Measurements from ENCODE around the gene FLYWCH2. TPM values are rescaled to one million over a fixed set of nuclear protein-coding genes. Genes with fewer than 3 reads are reported as not detected.

The FLYWCH2 gene, protein sequence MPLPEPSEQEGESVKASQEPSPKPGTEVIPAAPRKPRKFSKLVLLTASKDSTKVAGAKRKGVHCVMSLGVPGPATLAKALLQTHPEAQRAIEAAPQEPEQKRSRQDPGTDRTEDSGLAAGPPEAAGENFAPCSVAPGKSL
- 9.0 TPM for polyA plus RNA-seq (2013, experiment 1 of 2)
- 12.6 TPM for polyA plus RNA-seq (2013, experiment 2 of 2)

DNA sequence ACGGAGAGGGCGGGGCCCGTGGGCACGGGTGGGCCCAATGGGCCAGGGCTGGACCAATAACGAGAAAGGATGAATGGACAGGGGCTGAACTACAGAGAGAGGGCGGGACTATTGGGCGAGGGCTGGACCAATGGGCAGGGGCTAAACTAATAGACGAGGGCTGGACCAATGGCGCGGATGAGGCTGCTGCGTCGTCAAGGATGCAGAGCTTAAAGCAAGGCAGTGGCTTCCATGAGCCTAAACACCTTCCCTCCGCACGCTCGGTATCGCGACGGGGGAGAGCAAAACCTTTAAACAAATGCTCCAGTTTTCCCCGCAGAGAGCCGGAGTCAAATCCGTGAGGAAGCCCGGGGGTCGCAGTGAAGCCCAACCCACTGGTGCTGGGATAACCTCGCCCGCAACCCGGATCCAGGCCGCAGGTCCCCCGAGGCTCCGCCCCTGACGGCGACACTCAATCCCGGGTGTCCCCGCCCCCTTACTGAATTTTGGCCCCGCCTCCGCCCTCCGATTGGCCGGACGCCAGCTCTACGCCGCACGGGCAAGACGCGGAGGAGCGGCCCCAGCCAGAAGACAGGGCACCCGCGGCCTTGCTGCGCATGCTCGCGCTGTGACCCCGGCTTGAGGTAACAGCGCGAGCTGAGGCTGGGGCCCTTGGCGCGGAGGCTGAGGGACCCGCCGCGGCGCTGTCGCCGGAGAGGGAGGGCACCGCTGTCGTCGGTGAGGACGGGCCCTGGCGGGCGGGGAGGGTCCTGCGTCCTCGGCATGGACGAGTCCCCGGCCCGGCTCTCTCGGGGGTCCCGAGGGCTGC lies at the start of gene FLYWCH2:
Gene FLYWCH2 (plus strand): TSS at position 566 of the 808 bp plus-strand sequence. CDS start 13,235 bp downstream, outside the sequence.
- peak within 1 kb of the TSS; percentile 71 for H3K9ac ChIP-seq (ENCODE audit: low read depth, low read length)
- peak within 1 kb of the TSS; percentile 72 for H3K4me3 ChIP-seq (ENCODE audit: low read length)
- H3K4me1 ChIP-seq (ENCODE audit: insufficient read depth, low read length) = no peaks in the 10 kb centered on the region
- peaks cover 10% of the 10 kb centered on the region for H3K9me3 ChIP-seq (ENCODE audit: insufficient read depth, low read depth, low read length)
- H3K27ac ChIP-seq (ENCODE audit: low read depth, low read length) = peak within 1 kb of the TSS; percentile 46; the same call in 1 of the 2 replicates
- H3K27me3 ChIP-seq (ENCODE audit: insufficient read depth, low read length) = peaks cover 2% of the 10 kb centered on the region; the same call in 1 of the 2 replicates
- under 1% methylated on average over 73 of the region's 73 CpGs for WGBS
- H3K36me3 ChIP-seq (ENCODE audit: insufficient read depth, low read length) = no peaks in the 10 kb centered on the region

DNA sequence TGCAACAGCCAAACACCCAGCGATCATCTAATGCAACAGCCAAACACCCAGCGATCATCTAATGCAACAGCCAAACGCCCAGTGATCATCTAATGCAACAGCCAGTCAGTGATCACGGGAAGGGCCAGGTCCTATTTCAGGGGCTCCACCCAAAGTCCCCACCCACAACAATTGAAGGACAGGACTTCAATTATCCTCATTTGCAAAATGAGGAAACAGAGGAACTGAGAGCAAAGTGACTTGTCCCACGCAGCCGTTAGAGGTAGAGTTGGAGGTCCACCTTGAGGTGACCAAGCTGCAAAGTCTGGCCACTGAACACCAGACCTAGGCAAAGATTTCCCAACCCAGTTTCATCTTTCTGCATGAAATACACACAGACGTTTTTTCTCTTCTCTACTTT lies 49.2 kb upstream of the FLYWCH2 start:
- Histone ChIP-seq H3K9ac (ENCODE audit: low read depth, low read length) (no peak overlapping the region), H3K36me3 (ENCODE audit: insufficient read depth, low read length) (no peaks in the 10 kb centered on the region), H3K27ac (ENCODE audit: low read depth, low read length) (no peak overlapping the region), H3K4me3 (ENCODE audit: low read length) (no peak overlapping the region), H3K27me3 (ENCODE audit: insufficient read depth, low read length) (no peaks in the 10 kb centered on the region), H3K4me1 (ENCODE audit: insufficient read depth, low read length) (peaks cover 9% of the 10 kb centered on the region; the same call in 1 of the 2 replicates), H3K9me3 (ENCODE audit: insufficient read depth, low read depth, low read length) (no peaks in the 10 kb centered on the region)
- WGBS = 86% methylated on average over 6 of the region's 7 CpGs

DNA sequence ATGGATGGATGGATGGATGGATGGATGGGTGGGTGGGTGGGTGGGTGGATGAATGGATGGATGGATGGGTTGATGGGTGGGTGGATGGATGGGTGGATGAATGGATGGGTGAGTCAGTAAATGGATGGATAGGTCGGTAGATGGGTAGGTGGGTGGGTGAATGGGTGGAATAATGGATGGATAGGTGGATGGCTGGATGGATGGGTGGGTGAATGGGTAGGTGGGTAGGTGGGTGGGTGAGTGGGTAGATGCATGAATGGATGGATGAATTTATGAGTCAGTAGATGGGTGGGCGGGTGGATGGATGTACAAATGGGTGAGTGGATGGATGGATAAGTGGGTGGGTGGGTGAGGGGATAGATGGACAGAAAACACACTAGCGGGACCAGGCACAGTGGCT lies 48.0 kb upstream of the FLYWCH2 start:
- H3K9ac ChIP-seq (ENCODE audit: low read depth, low read length) = no peak overlapping the region
- no peaks in the 10 kb centered on the region for H3K27me3 ChIP-seq (ENCODE audit: insufficient read depth, low read length)
- no peaks in the 10 kb centered on the region for H3K36me3 ChIP-seq (ENCODE audit: insufficient read depth, low read length)
- H3K27ac ChIP-seq (ENCODE audit: low read depth, low read length) = no peak overlapping the region; the same call in 1 of the 2 replicates
- no peak overlapping the region for H3K4me3 ChIP-seq (ENCODE audit: low read length)
- no peaks in the 10 kb centered on the region for H3K9me3 ChIP-seq (ENCODE audit: insufficient read depth, low read depth, low read length)
- peaks cover 9% of the 10 kb centered on the region; the same call in 1 of the 2 replicates for H3K4me1 ChIP-seq (ENCODE audit: insufficient read depth, low read length)
- 90% methylated on average over 3 of the region's 3 CpGs for WGBS

DNA sequence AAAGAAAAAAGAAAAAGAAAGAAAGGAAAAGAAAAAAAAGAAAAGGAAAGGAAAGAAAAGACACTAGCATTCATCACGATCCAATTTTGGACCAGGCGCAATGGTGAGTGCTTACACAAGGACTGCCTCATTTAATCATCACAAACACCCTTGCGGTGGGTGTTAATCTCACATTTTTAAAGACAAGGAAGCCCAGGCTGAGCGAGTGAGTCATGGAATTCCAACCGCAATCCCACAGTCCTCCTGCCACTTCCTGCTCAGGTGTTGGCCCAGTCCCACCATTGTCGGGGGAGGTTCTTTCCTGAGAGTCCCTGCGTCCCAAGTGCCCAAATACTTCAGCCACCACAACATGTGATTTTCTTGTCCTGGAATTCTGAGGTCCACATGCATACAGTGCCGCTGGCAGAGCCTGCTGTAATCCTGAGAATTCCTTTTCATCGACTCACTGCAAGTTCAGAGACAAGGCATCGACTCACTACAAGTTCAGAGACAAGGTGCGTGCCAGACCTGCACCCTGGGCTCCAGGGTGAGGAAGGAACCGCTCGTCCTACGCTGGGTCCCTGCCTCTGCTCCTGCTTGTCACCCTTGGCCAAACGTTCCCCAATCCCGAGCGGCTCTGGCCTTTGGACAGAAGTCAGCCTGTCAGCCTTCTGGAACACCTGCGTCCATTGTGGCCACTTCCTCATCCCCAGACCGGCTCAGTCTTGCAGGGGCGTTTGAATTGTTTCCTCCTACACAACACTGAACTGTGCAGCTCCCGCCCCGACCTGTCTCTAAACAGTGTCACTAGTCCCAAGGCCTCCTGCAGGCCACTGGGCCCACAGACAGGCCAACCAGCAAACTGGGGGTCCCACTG lies 47.1 kb upstream of the FLYWCH2 start:
- Histone ChIP-seq H3K4me1 (ENCODE audit: insufficient read depth, low read length) (peaks cover 9% of the 10 kb centered on the region; the same call in 1 of the 2 replicates), H3K36me3 (ENCODE audit: insufficient read depth, low read length) (no peaks in the 10 kb centered on the region), H3K27ac (ENCODE audit: low read depth, low read length) (peak overlapping the region; percentile 65), H3K27me3 (ENCODE audit: insufficient read depth, low read length) (no peaks in the 10 kb centered on the region), H3K9ac (ENCODE audit: low read depth, low read length) (0 out of 2 replicates have a peak overlapping the region, but pooled peaks have one; percentile 15), H3K4me3 (ENCODE audit: low read length) (no peak overlapping the region), H3K9me3 (ENCODE audit: insufficient read depth, low read depth, low read length) (no peaks in the 10 kb centered on the region)
- 56% methylated on average over 22 of the region's 22 CpGs for WGBS

DNA sequence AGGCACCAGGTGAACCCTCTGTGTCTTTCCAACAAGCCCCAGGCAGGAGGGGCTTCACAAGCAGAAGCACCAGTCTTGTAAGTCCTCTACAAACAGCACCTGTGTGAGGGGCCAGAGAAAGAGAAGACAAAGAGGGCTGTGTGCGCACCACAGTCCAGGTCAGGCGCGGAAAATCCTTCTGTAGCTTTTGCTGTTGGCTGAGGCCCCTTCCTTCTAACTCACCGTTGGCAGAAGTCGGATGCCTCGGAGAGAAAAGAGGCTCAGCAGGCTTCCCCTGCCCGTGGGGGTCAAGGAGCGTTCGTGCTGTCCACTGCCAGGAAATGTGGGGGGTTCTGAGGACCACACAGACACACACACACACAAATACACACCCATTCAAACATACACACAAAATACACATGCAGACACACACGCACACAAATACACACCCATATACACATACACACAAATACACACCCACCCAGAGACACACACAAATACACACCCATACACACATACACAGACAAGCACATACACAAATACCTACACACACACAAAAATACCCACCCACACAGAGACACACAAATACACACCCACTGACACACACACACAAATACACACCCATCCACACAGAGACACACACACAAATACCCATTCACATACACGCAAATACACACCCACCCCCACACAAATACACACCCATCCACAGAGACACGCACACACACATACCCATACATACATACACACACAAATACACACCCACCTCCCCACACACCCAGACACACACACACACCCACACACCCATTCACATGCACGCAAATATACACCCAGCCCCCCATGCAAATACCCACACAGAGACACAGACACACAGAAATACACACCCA lies 46.1 kb upstream of the FLYWCH2 start:
- Histone ChIP-seq H3K9ac (ENCODE audit: low read depth, low read length) (no peak overlapping the region), H3K4me3 (ENCODE audit: low read length) (no peak overlapping the region), H3K9me3 (ENCODE audit: insufficient read depth, low read depth, low read length) (no peaks in the 10 kb centered on the region), H3K36me3 (ENCODE audit: insufficient read depth, low read length) (no peaks in the 10 kb centered on the region), H3K4me1 (ENCODE audit: insufficient read depth, low read length) (peaks cover 9% of the 10 kb centered on the region; the same call in 1 of the 2 replicates), H3K27ac (ENCODE audit: low read depth, low read length) (no peak overlapping the region; the same call in 1 of the 2 replicates), H3K27me3 (ENCODE audit: insufficient read depth, low read length) (no peaks in the 10 kb centered on the region)
- 82% methylated on average over 13 of the region's 13 CpGs for WGBS

DNA sequence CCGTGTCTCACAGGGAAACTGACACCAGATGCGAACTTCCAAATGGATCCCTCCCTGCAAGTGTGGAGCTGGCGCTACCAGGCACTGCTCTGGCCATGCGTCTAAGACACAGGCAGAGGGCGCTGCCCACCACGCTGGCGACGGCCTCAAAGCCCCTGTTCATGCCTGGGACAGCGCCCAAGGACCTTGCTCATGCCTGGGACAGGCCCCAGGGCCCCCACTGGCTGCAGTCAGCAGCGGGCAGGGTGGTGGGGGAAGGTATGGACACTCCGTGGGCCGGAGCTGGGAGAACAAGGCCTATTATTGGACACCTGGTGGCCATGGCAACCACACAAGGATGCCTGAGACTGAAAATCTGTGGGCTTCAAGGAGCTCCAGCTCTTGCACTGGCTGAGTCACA lies 44.1 kb upstream of the FLYWCH2 start:
- H3K27ac ChIP-seq (ENCODE audit: low read depth, low read length) = no peak overlapping the region
- no peaks in the 10 kb centered on the region for H3K27me3 ChIP-seq (ENCODE audit: insufficient read depth, low read length)
- H3K9me3 ChIP-seq (ENCODE audit: insufficient read depth, low read depth, low read length) = no peaks in the 10 kb centered on the region
- no peaks in the 10 kb centered on the region for H3K36me3 ChIP-seq (ENCODE audit: insufficient read depth, low read length)
- no peak overlapping the region for H3K9ac ChIP-seq (ENCODE audit: low read depth, low read length)
- peaks cover 9% of the 10 kb centered on the region; the same call in 1 of the 2 replicates for H3K4me1 ChIP-seq (ENCODE audit: insufficient read depth, low read length)
- no peak overlapping the region for H3K4me3 ChIP-seq (ENCODE audit: low read length)
- 16% methylated on average over 12 of the region's 12 CpGs for WGBS

DNA sequence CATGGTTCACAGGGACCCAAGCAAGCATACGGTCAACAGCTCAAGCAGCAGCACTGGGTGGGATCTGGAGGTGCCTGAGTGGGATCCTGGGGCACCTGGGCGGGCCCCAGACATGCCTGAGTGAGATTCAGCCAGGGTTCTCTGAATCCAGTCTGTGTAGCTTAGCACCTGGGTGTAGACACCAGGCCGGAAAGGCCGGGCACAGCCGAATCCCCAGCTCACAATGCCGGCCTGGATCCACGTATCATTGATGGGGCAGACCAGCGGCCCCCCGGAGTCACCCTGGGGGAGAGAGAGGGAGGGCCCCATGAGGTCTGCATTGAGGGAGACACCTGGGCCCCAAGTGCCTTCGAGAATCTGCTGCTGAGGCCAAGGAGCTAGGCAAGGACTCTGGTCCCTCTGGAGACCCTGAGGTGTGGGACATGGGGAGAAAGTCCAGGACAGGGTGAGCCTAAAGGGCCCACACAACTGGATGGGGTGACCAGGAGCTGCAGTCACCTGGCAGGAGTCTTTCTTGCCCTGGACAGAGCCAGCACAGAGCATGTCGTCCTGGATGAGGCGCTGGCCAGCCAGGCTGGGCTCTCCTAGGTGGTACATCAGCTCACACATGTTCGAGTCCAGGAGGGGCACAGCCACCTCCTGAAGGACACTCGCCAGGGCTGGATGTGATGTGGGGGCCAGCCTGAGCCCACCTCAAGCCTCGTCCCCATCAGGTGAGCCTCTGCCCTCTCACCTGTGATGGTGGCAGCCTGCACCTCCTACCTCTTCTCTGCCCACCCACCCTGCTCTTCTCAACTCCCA lies 43.2 kb upstream of the FLYWCH2 start:
- H3K9me3 ChIP-seq (ENCODE audit: insufficient read depth, low read depth, low read length) = no peaks in the 10 kb centered on the region
- no peaks in the 10 kb centered on the region for H3K27me3 ChIP-seq (ENCODE audit: insufficient read depth, low read length)
- H3K4me1 ChIP-seq (ENCODE audit: insufficient read depth, low read length) = peaks cover 9% of the 10 kb centered on the region; the same call in 1 of the 2 replicates
- H3K9ac ChIP-seq (ENCODE audit: low read depth, low read length) = no peak overlapping the region
- WGBS = 92% methylated on average over 15 of the region's 15 CpGs
- no peaks in the 10 kb centered on the region for H3K36me3 ChIP-seq (ENCODE audit: insufficient read depth, low read length)
- no peak overlapping the region for H3K27ac ChIP-seq (ENCODE audit: low read depth, low read length)
- H3K4me3 ChIP-seq (ENCODE audit: low read length) = no peak overlapping the region

DNA sequence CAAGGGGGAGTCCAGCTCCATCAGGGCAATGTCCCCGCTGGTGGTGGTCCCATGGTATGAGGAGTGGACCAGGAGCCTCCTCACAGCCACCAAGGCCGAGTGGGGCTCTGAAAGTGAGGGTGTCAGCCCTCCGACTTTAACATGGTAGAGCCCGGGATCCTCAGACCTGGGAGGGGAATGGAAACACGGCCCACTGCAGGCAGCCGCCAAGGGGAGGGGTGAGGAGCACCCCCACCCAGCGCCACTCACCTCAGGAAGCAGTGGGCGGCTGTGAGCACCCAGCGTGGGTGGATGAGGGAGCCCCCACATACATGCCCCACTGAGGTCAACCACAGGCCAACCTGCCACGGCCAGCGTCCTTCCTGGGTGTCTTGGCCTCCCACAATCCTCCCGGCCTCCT lies 42.1 kb upstream of the FLYWCH2 start:
- peaks cover 8% of the 10 kb centered on the region; the same call in 1 of the 2 replicates for H3K4me1 ChIP-seq (ENCODE audit: insufficient read depth, low read length)
- H3K9me3 ChIP-seq (ENCODE audit: insufficient read depth, low read depth, low read length) = no peaks in the 10 kb centered on the region
- WGBS = 89% methylated on average over 12 of the region's 12 CpGs
- H3K27ac ChIP-seq (ENCODE audit: low read depth, low read length) = no peak overlapping the region
- H3K4me3 ChIP-seq (ENCODE audit: low read length) = no peak overlapping the region
- H3K9ac ChIP-seq (ENCODE audit: low read depth, low read length) = no peak overlapping the region
- H3K36me3 ChIP-seq (ENCODE audit: insufficient read depth, low read length) = no peaks in the 10 kb centered on the region
- H3K27me3 ChIP-seq (ENCODE audit: insufficient read depth, low read length) = no peaks in the 10 kb centered on the region

DNA sequence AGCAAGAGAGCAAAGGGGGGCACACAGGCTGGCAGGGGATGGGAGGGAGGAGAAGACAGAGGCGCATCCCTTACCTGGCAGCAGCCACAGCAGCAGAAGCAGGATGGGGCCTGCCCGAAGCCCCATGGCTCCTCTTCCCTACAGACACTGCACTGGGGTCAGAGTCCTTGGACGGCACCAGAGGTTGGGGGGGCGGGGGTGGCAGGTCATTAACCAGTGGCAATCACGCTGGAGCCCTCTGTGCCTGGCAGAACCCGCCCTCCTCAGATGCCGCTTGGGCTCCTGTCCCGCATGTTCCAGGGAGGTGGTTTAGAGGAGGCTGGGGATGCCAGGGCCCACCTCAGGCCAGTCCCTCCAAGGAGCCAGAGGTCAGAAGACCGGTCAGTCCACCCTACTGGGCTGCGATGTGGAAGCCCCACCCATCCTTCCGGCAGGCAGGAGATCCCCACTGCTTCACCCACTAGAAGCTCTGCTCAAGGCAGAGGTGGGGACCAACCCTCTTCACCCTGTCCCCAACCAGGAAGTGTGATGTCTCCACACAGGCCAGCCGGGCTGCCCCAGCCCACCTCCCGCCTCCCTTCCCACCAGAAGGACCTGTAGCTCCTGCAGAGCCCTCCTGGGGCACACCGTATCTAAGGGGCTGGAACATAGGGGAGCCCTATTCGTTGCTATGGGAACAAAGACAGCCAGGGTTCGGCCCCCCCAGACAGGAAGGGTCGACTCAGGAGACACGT lies 41.2 kb upstream of the FLYWCH2 start:
- Histone ChIP-seq H3K9me3 (ENCODE audit: insufficient read depth, low read depth, low read length) (no peaks in the 10 kb centered on the region), H3K4me3 (ENCODE audit: low read length) (no peak overlapping the region), H3K27me3 (ENCODE audit: insufficient read depth, low read length) (no peaks in the 10 kb centered on the region), H3K36me3 (ENCODE audit: insufficient read depth, low read length) (no peaks in the 10 kb centered on the region), H3K27ac (ENCODE audit: low read depth, low read length) (no peak overlapping the region), H3K9ac (ENCODE audit: low read depth, low read length) (no peak overlapping the region), H3K4me1 (ENCODE audit: insufficient read depth, low read length) (peaks cover 4% of the 10 kb centered on the region; the same call in 1 of the 2 replicates)
- 89% methylated on average over 18 of the region's 18 CpGs for WGBS

Measured in HUES64 (cell line).